A549 (cell line): ENCODE measurements around the gene TRPV2.

Source experiments
- CTCF ChIP-seq: fragments of >200 bp; sonication (Bioruptor Twin); formaldehyde crosslinking; IDR thresholded peaks from 3 replicates; pipeline ENCODE4 v1.5.1; 2016
- HMGXB4 ChIP-seq: fragments of 250-450 bp; sonication (Bioruptor Pico); IDR thresholded peaks from 2 replicates; pipeline ENCODE4 v1.5.0; 2021; ENCODE audit warnings: mild to moderate bottlenecking, moderate library complexity, borderline replicate concordance
- MAX ChIP-seq: IDR thresholded peaks from 2 replicates; pipeline ENCODE4 v1.6.1; 2012
- PBX3 ChIP-seq: IDR thresholded peaks from 2 replicates; pipeline ENCODE4 v1.6.1; 2012
- POLR2A ChIP-seq: IDR thresholded peaks from 2 replicates; pipeline ENCODE4 v1.6.1; 2012; ENCODE audit warnings: mild to moderate bottlenecking, low read length

- TF ChIP-seq MAX (no peak), PBX3 (no peak; the same call in 1 of the 2 replicates), HMGXB4 (CRISPR knock-in tag) (no peak), POLR2A (no peak), CTCF (no peak)
Measured at GRCh38 chr17:16439303-16439791, 24.0 kb downstream of the TRPV2 start.
